Panc1 (cell line): ENCODE measurements around the gene UNC119B. TPM values are rescaled to one million over a fixed set of nuclear protein-coding genes. Genes with fewer than 3 reads are reported as not detected.

Experiments used
- total RNA-seq: library from RNA; stranded (reverse); gene quantifications from one replicate; pipeline ENCODE4 v1.2.1, GENCODE V29; 2021; ENCODE audit not compliant: unreplicated experiment

Gene UNC119B
- total RNA-seq, 1 experiment from 2014 or later = 26.0 TPM

Other genes with a start within 250 kb of the UNC119B start
- gene SRSF9, start 240.7 kb upstream of the UNC119B start, total RNA-seq = 269 TPM
- gene DYNLL1, start 214.3 kb upstream of the UNC119B start, total RNA-seq = 482 TPM
- gene COQ5, start 181.3 kb upstream of the UNC119B start, total RNA-seq = 42.9 TPM
- gene RNF10, start 176.1 kb upstream of the UNC119B start, total RNA-seq = 177 TPM
- 43.7 TPM for gene POP5, start 129.1 kb upstream of the UNC119B start, total RNA-seq
- not detected for gene CABP1, start 69.8 kb upstream of the UNC119B start, total RNA-seq
- gene MLEC, start 23.3 kb upstream of the UNC119B start, total RNA-seq = 171 TPM
- 15.9 TPM for gene ACADS, start 15.4 kb downstream of the UNC119B start, total RNA-seq
- gene SPPL3, start 193.9 kb downstream of the UNC119B start, total RNA-seq = 51.1 TPM